GM12878 (cell line): ENCODE results near the gene PRKAR1A.

Source experiments
- CBX5 ChIP-seq: sonication (generic); IDR thresholded peaks from 2 replicates; pipeline ENCODE4 v1.6.1; 2016; ENCODE audit warnings: low read depth, moderate library complexity, mild to moderate bottlenecking, inconsistent platforms
- CREB1 ChIP-seq: IDR thresholded peaks from 2 replicates; pipeline ENCODE4 v1.6.1; 2012; ENCODE audit warnings: low read depth, mild to moderate bottlenecking, inconsistent platforms
- DPF2 ChIP-seq: fragments of 450-650 bp; IDR thresholded peaks from 2 replicates; pipeline ENCODE4 v1.6.1; 2017; ENCODE audit warnings: mild to moderate bottlenecking
- EGR1 ChIP-seq, 2 experiments: IDR thresholded peaks; 1 replicate in 1 of 2; 2 replicates in 1 of 2; pipeline ENCODE4 v1.6.1; 2011 to 2012; ENCODE audit warnings: low read depth in 2 of 2, low read length in 2 of 2, borderline replicate concordance in 1 of 2, mild to moderate bottlenecking in 1 of 2, moderate library complexity in 1 of 2
- MTA2 ChIP-seq: fragments of 450-650 bp; IDR thresholded peaks from 2 replicates; pipeline ENCODE4 v1.6.1; 2016; ENCODE audit warnings: low read depth, mild to moderate bottlenecking, moderate library complexity
- TBL1XR1 ChIP-seq: IDR thresholded peaks from 2 replicates; pipeline ENCODE4 v1.6.1; 2012; ENCODE audit warnings: low read depth, low read length, improper control_type of control experiment
- ZZZ3 ChIP-seq: IDR thresholded peaks from 2 replicates; pipeline ENCODE4 v1.6.1; 2011; ENCODE audit warnings: low read depth; ENCODE audit not compliant: control insufficient read depth, insufficient read length
- TF ChIP-seq, protein P1 (sequence below), 3 experiments: IDR thresholded peaks in 2 of 3; conservative IDR thresholded peaks in 1 of 3; 2 replicates each; pipeline ENCODE4 v1.5.1; 2011; ENCODE audit warnings: low read depth in 3 of 3, low read length in 3 of 3, mild to moderate bottlenecking in 3 of 3, control low read depth in 2 of 3, moderate library complexity in 2 of 3, inconsistent platforms in 1 of 3, mixed read lengths in 1 of 3; ENCODE audit not compliant: control insufficient read depth in 2 of 3, insufficient read depth in 1 of 3; ENCODE audit errors: extremely low read depth in 1 of 3
- TF ChIP-seq, protein P2 (sequence below): IDR thresholded peaks from 2 replicates; pipeline ENCODE4 v1.6.1; 2011; ENCODE audit warnings: low read depth, low read length, improper control_type of control experiment, borderline replicate concordance
- TF ChIP-seq, protein P3 (sequence below): IDR thresholded peaks from 2 replicates; pipeline ENCODE4 v1.6.1; 2012; ENCODE audit warnings: low read depth, low read length, improper control_type of control experiment

DNA sequence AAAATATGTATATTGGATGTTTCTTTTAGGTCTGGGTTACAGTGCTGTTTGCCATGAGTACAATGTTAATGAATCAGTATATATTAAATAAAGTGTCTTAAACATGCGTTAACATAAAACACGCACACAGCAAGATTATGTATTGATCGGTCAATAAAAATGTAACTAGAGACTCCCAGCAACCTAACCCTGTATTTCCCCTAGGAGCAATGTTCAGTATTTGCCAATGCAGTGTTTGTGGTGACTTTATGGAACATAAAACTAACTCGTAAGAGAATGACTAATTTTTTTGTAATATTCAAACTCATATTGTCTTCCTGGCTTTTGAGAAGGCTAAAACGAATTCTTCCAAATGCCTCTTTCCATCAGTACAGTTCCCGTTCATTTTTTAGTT, 22.5 kb downstream of the PRKAR1A start:
- no peak for TF ChIP-seq CREB1
- no peak for TF ChIP-seq TBL1XR1
- TF ChIP-seq, protein P1, sequence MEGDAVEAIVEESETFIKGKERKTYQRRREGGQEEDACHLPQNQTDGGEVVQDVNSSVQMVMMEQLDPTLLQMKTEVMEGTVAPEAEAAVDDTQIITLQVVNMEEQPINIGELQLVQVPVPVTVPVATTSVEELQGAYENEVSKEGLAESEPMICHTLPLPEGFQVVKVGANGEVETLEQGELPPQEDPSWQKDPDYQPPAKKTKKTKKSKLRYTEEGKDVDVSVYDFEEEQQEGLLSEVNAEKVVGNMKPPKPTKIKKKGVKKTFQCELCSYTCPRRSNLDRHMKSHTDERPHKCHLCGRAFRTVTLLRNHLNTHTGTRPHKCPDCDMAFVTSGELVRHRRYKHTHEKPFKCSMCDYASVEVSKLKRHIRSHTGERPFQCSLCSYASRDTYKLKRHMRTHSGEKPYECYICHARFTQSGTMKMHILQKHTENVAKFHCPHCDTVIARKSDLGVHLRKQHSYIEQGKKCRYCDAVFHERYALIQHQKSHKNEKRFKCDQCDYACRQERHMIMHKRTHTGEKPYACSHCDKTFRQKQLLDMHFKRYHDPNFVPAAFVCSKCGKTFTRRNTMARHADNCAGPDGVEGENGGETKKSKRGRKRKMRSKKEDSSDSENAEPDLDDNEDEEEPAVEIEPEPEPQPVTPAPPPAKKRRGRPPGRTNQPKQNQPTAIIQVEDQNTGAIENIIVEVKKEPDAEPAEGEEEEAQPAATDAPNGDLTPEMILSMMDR (IDR thresholded peaks at IDR 0.05 in 2 of 3, conservative IDR thresholded peaks at IDR 0.05 in 1 of 3; ENCODE audit: control insufficient read depth in 2 of 3, extremely low read depth in 1 of 3, insufficient read depth in 1 of 3, low read depth in 3 of 3, low read length in 3 of 3) = no peak
- TF ChIP-seq DPF2 = no peak
- TF ChIP-seq MTA2 = no peak
- TF ChIP-seq, protein P2, sequence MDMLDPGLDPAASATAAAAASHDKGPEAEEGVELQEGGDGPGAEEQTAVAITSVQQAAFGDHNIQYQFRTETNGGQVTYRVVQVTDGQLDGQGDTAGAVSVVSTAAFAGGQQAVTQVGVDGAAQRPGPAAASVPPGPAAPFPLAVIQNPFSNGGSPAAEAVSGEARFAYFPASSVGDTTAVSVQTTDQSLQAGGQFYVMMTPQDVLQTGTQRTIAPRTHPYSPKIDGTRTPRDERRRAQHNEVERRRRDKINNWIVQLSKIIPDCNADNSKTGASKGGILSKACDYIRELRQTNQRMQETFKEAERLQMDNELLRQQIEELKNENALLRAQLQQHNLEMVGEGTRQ = no peak
- TF ChIP-seq EGR1 (IDR thresholded peaks at IDR 0.05; ENCODE audit: borderline replicate concordance in 1 of 2, low read depth in 2 of 2, low read length in 2 of 2) = no peak
- no peak for TF ChIP-seq ZZZ3
- TF ChIP-seq, protein P3, sequence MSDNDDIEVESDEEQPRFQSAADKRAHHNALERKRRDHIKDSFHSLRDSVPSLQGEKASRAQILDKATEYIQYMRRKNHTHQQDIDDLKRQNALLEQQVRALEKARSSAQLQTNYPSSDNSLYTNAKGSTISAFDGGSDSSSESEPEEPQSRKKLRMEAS = no peak
- TF ChIP-seq CBX5 = no peak
